Ishikawa (cell line): Measurements from ENCODE around the gene PRR18.

ENCODE experiments used
- CREB1 ChIP-seq: IDR thresholded peaks from 2 replicates; pipeline ENCODE4 v1.6.1; 2012; ENCODE audit warnings: low read depth
- EGR1 ChIP-seq: IDR thresholded peaks from 2 replicates; pipeline ENCODE4 v1.6.1; 2012
- EP300 ChIP-seq: IDR thresholded peaks from 2 replicates; pipeline ENCODE4 v1.6.1; 2012; ENCODE audit warnings: borderline replicate concordance
- MAX ChIP-seq: IDR thresholded peaks from 2 replicates; pipeline ENCODE4 v1.6.1; 2012
- NFIC ChIP-seq: IDR thresholded peaks from 2 replicates; pipeline ENCODE4 v1.6.1; 2012
- RAD21 ChIP-seq: IDR thresholded peaks from 2 replicates; pipeline ENCODE4 v1.6.1; 2012; ENCODE audit warnings: low read depth
- REST ChIP-seq: IDR thresholded peaks from 2 replicates; pipeline ENCODE4 v1.6.1; 2012; ENCODE audit warnings: low read depth, mild to moderate bottlenecking
- TAF1 ChIP-seq: IDR thresholded peaks from 2 replicates; pipeline ENCODE4 v1.6.1; 2012; ENCODE audit warnings: low read depth, mild to moderate bottlenecking
- TCF12 ChIP-seq: IDR thresholded peaks from 2 replicates; pipeline ENCODE4 v1.6.1; 2012; ENCODE audit warnings: low read depth

GRCh38 chr6:166353507-166353906, 45.3 kb upstream of the PRR18 start:
- no peak for TF ChIP-seq RAD21
- no peak for TF ChIP-seq EP300
- no peak for TF ChIP-seq CREB1
- TF ChIP-seq MAX, result no peak
- TF ChIP-seq EGR1, result no peak
- TF ChIP-seq TAF1, result no peak
- TF ChIP-seq NFIC, result no peak
- no peak for TF ChIP-seq REST
- TF ChIP-seq TCF12, result no peak
